Mucosa of stomach (tissue), 1 donor: Measurements from ENCODE around the gene CAPNS2.

Source experiments
- H3K27me3 ChIP-seq: one replicate; pipeline ENCODE4 v1.7.0; 2013; ENCODE audit warnings: mild to moderate bottlenecking, low read length; ENCODE audit not compliant: control insufficient read depth, insufficient read depth
- H3K36me3 ChIP-seq: one replicate; pipeline ENCODE4 v1.7.0; 2013; ENCODE audit warnings: low read length; ENCODE audit not compliant: control insufficient read depth, insufficient read depth
- H3K4me1 ChIP-seq: one replicate; pipeline ENCODE4 v1.7.0; 2013; ENCODE audit warnings: mild to moderate bottlenecking, low read length; ENCODE audit not compliant: control insufficient read depth, insufficient read depth
- H3K4me3 ChIP-seq: one replicate; pipeline ENCODE4 v1.7.0; 2013; ENCODE audit warnings: low read length
- H3K9ac ChIP-seq: one replicate; pipeline ENCODE4 v1.7.0; 2013; ENCODE audit warnings: mild to moderate bottlenecking, low read length, moderate library complexity
- H3K9me3 ChIP-seq: one replicate; pipeline ENCODE4 v1.7.0; 2013; ENCODE audit warnings: mild to moderate bottlenecking, low read length, moderate library complexity; ENCODE audit not compliant: control insufficient read depth
- donor health status: Pancreatic carcinoma.

CAPNS2 gene

DNA sequence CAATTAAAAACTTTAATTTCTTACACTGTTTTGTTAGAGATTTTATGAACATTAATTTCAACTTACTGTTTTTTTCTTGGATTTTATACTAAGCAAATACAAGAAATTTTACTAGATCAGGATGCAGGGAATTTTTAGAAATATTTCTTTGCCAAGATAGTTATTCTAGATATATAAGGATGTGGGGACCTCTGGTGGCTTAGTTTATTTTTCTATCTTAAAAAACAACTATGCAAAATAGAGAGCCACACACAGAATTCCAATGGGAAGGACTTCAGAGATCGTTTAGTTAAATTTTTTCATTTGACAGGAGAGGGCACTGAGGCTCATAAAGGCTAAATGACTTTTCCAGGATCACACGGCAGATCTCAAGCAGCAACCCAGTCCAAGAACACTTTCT is 23.0 kb upstream of the CAPNS2 start:
- H3K27me3 ChIP-seq, result no peaks in the 10 kb centered on the region
- H3K9ac ChIP-seq, result no peak overlapping the region
- H3K9me3 ChIP-seq, result no peaks in the 10 kb centered on the region
- H3K4me3 ChIP-seq, result no peak overlapping the region
- H3K36me3 ChIP-seq, result no peaks in the 10 kb centered on the region
- H3K4me1 ChIP-seq, result no peaks in the 10 kb centered on the region

DNA sequence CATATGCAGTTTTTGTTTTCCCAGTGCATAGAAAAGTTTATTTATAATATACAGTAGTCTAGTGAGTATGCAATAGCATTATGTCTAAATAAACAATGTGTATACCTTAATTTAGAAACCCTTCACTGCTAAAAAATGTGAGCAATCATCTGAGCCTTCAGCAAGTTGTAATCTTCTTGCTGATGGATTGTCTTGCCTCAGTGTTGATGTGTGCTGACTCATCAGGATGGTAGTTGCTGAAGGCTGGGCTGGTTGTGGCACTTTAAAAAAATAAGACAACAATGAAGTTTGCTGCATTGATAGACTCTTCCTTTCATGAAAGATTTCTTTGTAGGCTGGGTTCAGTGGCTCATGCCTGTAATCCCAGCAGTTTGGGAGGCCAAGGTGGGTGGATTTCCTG is 13.9 kb upstream of the CAPNS2 start:
- no peaks in the 10 kb centered on the region for H3K36me3 ChIP-seq
- no peaks in the 10 kb centered on the region for H3K27me3 ChIP-seq
- no peaks in the 10 kb centered on the region for H3K9me3 ChIP-seq
- no peak overlapping the region for H3K9ac ChIP-seq
- no peak overlapping the region for H3K4me3 ChIP-seq
- H3K4me1 ChIP-seq, result no peaks in the 10 kb centered on the region

DNA sequence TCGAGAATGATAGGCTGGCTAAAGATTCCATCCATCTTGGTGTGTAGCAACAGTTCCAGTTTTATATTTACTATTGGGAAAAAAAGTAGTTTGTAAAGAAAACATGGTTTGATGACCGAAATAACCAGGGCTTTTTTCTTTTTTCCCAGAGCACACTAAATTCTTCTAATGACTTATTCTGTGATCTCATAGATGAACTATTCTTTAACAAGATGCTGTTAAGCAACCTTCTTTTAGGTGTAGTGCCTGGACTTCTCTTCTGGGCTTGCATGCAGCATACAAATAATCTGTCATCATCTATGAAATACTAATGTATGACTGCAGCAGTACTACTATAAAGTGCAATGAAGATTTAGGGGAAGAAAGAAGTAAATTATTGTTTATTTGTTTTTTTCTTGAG is 11.0 kb upstream of the CAPNS2 start:
- H3K27me3 ChIP-seq, result no peaks in the 10 kb centered on the region
- no peaks in the 10 kb centered on the region for H3K4me1 ChIP-seq
- no peaks in the 10 kb centered on the region for H3K36me3 ChIP-seq
- no peak overlapping the region for H3K4me3 ChIP-seq
- H3K9ac ChIP-seq, result no peak overlapping the region
- no peaks in the 10 kb centered on the region for H3K9me3 ChIP-seq

DNA sequence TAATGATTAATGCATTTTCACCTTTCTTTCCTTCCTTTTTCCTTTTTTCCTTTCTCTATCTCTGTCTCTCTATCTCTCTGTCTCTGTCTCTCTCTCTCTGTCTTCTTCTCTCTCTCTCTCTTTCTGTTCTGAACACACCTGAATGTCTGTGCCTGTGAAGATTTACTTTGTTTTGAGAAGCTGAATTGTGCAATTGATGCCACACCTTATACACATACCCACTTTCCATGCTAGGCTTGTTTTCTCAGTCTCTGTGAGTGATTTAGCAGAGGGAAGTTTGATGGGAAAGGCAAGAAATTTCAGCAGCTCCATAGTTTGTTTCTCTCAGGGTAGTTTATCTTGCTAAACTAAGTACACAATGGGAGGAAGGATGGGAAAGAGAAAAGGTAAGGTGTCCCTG is 9.3 kb upstream of the CAPNS2 start:
- H3K9ac ChIP-seq, result no peak overlapping the region
- no peaks in the 10 kb centered on the region for H3K27me3 ChIP-seq
- H3K4me1 ChIP-seq, result no peaks in the 10 kb centered on the region
- H3K9me3 ChIP-seq, result no peaks in the 10 kb centered on the region
- H3K4me3 ChIP-seq, result no peak overlapping the region
- no peaks in the 10 kb centered on the region for H3K36me3 ChIP-seq

DNA sequence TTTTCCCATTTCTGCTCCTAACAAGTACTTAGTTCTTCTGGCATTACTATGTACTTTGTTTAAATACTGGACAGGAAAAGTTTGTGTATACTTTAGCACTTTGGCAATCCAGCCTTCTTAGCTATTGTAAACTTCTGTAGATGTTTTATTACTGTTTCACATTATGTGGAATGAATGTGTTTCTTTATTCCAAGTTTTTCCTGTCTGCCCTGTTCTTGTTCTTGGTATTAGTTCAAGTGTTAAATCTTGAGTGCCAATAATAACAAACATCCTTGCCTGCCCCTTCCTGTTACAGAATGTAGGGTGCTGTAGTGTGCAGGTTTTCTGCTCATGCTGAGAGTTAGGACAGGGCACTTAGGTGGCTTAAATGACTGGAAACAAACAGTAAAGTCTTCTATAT is 7.3 kb upstream of the CAPNS2 start:
- no peaks in the 10 kb centered on the region for H3K4me1 ChIP-seq
- H3K4me3 ChIP-seq, result no peak overlapping the region
- no peaks in the 10 kb centered on the region for H3K9me3 ChIP-seq
- H3K36me3 ChIP-seq, result no peaks in the 10 kb centered on the region
- H3K9ac ChIP-seq, result no peak overlapping the region
- no peaks in the 10 kb centered on the region for H3K27me3 ChIP-seq

DNA sequence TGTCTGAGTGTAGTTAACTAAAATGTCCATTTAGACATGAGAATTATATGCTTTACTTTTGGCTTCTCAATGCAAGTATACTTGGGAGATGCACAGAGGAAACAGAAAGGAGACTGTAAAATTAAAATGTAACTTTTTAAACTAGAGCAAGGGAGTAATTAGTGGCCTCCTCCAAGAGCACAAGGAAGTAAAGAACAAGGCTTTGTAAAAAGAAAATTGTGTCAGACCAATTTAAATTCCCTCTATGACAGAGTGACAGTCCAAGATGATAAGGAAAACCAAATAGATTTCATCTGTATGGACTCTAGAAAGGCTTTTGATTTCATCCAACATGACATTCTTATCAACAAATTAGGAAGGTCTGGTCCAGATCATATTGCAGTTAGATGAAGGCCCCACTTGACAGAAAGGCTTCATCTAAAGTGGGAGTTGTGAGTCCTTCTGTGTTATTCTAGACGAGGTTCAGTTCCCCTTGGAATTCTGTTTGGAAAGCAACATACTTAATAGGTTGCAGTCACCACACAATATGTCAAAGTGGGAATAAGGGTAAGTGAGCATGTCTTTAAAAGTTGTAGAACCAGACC is 6.5 kb upstream of the CAPNS2 start:
- no peaks in the 10 kb centered on the region for H3K4me1 ChIP-seq
- no peaks in the 10 kb centered on the region for H3K27me3 ChIP-seq

DNA sequence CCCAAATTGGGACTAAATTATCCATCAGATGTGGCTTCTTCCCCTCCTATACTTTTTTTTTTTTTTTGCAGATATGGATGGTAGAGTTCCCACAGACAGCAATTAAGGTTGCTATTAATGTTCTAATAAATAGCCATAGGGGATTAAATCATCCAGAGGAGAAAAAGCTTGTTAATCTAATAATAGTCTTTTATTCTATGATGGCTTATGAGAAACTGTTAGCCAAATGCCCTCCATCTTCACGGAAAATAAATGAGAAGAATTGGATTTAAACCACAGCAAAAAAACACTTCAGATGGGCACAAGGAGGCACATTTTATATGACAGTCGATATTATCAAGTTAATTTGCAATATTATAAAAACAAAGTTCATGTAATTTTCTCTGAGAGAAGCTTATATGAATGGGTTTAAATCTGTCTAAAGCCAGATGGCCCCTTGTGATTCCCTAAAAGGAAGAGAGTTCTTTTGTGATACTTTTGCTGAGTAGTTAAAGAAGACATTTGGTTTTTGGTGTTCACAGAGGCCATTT is 5.1 kb upstream of the CAPNS2 start:
- Histone ChIP-seq H3K36me3 (no peaks in the 10 kb centered on the region), H3K4me1 (no peaks in the 10 kb centered on the region), H3K9ac (no peak overlapping the region), H3K4me3 (no peak overlapping the region), H3K9me3 (no peaks in the 10 kb centered on the region), H3K27me3 (no peaks in the 10 kb centered on the region)

More for the DNA sequence above, 6.5 kb upstream of the CAPNS2 start:
- Histone ChIP-seq H3K36me3 (no peaks in the 10 kb centered on the region), H3K9ac (no peak overlapping the region), H3K4me3 (no peak overlapping the region), H3K9me3 (no peaks in the 10 kb centered on the region)

DNA sequence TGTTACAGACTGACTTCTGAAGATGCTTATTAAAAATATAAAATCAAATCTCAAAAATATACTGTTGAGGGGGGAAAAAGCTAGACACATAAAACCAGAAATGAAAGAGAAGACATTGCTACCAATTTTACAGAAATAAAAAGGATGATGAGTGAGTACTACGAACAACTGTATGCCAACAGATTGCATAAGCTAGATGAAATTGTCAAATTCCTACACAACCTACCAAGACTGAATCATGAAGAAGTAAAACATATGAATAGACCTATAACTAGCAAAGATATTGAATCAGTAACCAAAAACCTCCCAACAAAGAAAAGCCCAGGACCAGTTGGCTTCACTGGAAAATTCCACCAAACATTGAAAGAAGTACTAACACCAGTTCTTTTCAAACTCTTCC is 3.5 kb upstream of the CAPNS2 start:
- no peaks in the 10 kb centered on the region for H3K36me3 ChIP-seq
- no peaks in the 10 kb centered on the region for H3K27me3 ChIP-seq
- no peaks in the 10 kb centered on the region for H3K4me1 ChIP-seq
- no peak overlapping the region for H3K4me3 ChIP-seq
- H3K9ac ChIP-seq, result no peak overlapping the region
- no peaks in the 10 kb centered on the region for H3K9me3 ChIP-seq

DNA sequence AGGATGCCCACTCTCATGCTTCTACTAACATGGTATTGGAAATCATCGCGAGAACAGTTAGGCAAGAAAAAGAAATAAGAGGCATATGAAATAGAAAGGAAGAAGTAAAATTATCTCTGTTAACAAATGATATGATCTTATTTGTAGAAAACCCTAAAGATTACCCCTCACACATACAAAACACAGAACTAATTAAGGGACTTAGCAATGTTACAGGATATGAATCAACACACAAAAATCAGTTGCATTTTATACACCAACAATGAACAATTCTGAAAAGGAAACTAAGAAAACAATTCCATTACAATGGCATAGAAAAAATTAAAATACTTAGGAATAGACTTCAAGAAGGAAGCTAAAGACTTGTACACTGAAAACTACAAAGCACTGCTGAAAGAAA is 2.7 kb upstream of the CAPNS2 start:
- no peaks in the 10 kb centered on the region for H3K4me1 ChIP-seq
- H3K9ac ChIP-seq, result no peak overlapping the region
- no peaks in the 10 kb centered on the region for H3K36me3 ChIP-seq
- no peaks in the 10 kb centered on the region for H3K9me3 ChIP-seq
- H3K4me3 ChIP-seq, result no peak overlapping the region
- H3K27me3 ChIP-seq, result no peaks in the 10 kb centered on the region

DNA sequence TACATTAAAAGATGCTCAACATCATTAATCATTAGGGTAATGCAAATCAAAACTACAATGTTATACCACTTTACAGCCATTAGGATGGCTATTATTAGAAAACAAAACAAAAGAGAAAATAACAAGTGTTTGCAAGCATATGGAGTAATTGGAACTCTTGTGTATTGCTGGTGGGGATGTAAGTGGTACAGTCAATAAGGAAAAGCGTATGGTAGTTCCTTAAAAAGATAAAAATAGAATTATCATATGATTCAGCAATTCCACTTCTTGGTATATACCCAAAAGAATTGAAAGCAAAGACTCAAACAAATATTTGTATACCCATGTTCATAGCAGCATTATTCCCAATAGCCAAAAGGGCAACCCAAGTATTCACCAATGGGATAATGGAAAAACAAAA is 1.4 kb upstream of the CAPNS2 start:
- H3K4me1 ChIP-seq, result no peaks in the 10 kb centered on the region
- no peak overlapping the region for H3K4me3 ChIP-seq
- H3K27me3 ChIP-seq, result no peaks in the 10 kb centered on the region
- no peak overlapping the region for H3K9ac ChIP-seq
- no peaks in the 10 kb centered on the region for H3K36me3 ChIP-seq
- no peaks in the 10 kb centered on the region for H3K9me3 ChIP-seq

DNA sequence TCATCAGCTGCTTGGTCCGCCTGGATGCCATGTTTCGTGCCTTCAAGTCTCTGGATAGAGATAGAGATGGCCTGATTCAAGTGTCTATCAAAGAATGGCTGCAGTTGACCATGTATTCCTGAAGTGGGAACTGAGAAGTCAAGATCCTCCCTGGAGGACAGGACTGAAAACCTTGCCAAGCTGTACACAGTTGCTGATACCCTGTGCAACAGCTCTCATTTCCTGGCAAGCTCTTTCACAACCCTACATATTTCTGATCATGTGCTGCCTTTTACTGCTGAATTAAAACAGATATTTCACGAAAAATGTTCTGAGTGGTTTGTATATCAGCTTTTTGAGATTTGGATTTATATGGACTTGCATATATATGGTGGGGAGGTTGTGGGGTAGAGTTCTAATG is 898 bp downstream of the CAPNS2 start:
- Histone ChIP-seq H3K27me3 (no peaks in the 10 kb centered on the region), H3K9me3 (no peaks in the 10 kb centered on the region), H3K4me3 (no peak overlapping the region), H3K36me3 (no peaks in the 10 kb centered on the region), H3K9ac (no peak overlapping the region), H3K4me1 (no peaks in the 10 kb centered on the region)

DNA sequence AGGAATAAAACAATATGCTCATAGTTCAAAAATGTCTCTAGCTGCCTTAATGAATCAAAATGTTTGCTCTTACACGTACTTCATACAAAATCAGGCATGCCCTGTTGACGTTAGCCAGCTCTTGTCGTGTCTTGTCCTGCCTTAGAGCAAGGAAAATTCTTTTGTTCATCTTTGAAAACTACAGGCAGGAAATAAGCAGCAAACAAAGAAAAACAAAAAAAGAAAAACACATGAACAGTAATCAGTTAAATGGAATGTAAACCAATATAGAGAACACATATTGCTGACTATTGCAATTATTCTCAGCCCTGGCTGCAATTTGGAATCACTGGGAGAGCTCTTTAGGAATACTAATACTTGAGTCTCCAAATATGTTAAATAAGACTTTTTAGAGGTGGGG is 1.7 kb downstream of the CAPNS2 start:
- Histone ChIP-seq H3K4me3 (no peak overlapping the region), H3K27me3 (no peaks in the 10 kb centered on the region), H3K9me3 (no peaks in the 10 kb centered on the region), H3K9ac (no peak overlapping the region), H3K36me3 (no peaks in the 10 kb centered on the region), H3K4me1 (no peaks in the 10 kb centered on the region)

DNA sequence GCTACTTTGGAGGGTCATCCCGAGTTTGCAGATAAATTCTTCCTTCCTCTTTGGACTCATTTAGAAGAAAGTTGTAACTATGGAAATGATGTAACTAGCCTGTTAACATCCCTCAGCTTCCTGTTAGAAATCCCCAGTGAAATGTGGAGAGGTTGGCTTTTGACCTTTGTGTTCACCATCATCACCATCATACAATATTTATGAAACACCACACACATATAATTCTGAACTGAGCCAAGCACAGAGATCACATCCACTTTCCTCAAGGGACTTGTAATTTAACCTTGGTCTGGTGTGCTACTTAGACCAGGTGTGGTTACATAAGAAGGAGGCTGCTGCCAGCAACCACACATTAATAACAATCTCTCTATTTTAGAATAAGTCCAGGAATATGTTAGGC is 2.5 kb downstream of the CAPNS2 start:
- Histone ChIP-seq H3K9ac (no peak overlapping the region), H3K27me3 (no peaks in the 10 kb centered on the region), H3K9me3 (no peaks in the 10 kb centered on the region), H3K4me3 (no peak overlapping the region), H3K36me3 (no peaks in the 10 kb centered on the region), H3K4me1 (no peaks in the 10 kb centered on the region)
